Large intestine (tissue), 3 donors: ENCODE results near the gene VCL. TPM values are rescaled to one million over a fixed set of nuclear protein-coding genes. Genes with fewer than 3 reads are reported as not detected.
"Not testable (repeated sequence)": the region's sequence is repeated elsewhere in the genome, so short reads cannot be mapped to it uniquely, and the experiment has no call there.

Experiments
- DNase-seq, 2 donors: peaks; one replicate each; pipeline versions ENCODE4 v3.0.0 to v3.0.0-alpha.2; 2013
- H3K27ac ChIP-seq: one replicate; pipeline ENCODE4 v1.5.1; 2013; ENCODE audit warnings: low read length
- H3K27me3 ChIP-seq: 2 replicates; pipeline ENCODE4 v1.6.1; 2013; ENCODE audit warnings: low read length; ENCODE audit not compliant: control insufficient read depth, insufficient read depth
- H3K36me3 ChIP-seq: 2 replicates; pipeline ENCODE4 v1.6.1; 2013; ENCODE audit warnings: low read length; ENCODE audit not compliant: control insufficient read depth, insufficient read depth
- H3K4me1 ChIP-seq: one replicate; pipeline ENCODE4 v1.6.1; 2013; ENCODE audit warnings: low read length; ENCODE audit not compliant: control insufficient read depth, insufficient read depth
- H3K4me3 ChIP-seq: one replicate; pipeline ENCODE4 v1.5.1; 2013; ENCODE audit warnings: low read length
- H3K9me3 ChIP-seq: one replicate; pipeline ENCODE4 v1.6.1; 2013; ENCODE audit warnings: mild to moderate bottlenecking, low read depth, low read length, moderate library complexity; ENCODE audit not compliant: control insufficient read depth
- WGBS: methylation state at CpG from one replicate; pipeline ENCODE4 v1.1.5; 2013; ENCODE audit warnings: low lambda C conversion rate; ENCODE audit not compliant: insufficient coverage; 5-methylcytosine and 5-hydroxymethylcytosine counted together
- polyA plus RNA-seq: library from polyadenylated mRNA; unstranded; fragments of 120-200 nt; gene quantifications from one replicate; pipeline ENCODE4 v1.2.1, GENCODE V29; 2013

The VCL gene
- polyA plus RNA-seq, 1 donor, result 69.3 TPM

- no peaks in the 10 kb centered on the region for H3K4me1 ChIP-seq
- no peak for DNase-seq
- no peak overlapping the region for H3K4me3 ChIP-seq
- H3K27ac ChIP-seq, result no peak overlapping the region
- no peaks in the 10 kb centered on the region for H3K36me3 ChIP-seq
- no peaks in the 10 kb centered on the region for H3K27me3 ChIP-seq
- 100% methylated on average over 1 of the region's 3 CpGs for WGBS
- no peaks in the 10 kb centered on the region for H3K9me3 ChIP-seq
These were observed 6.6 kb upstream of the VCL start for GRCh38 chr10:73991203-73991883.

GRCh38 chr10:73991884-73992245, 6.1 kb upstream of the VCL start:
- Histone ChIP-seq H3K4me3 (no peak overlapping the region), H3K4me1 (no peaks in the 10 kb centered on the region), H3K27ac (no peak overlapping the region), H3K36me3 (no peaks in the 10 kb centered on the region), H3K27me3 (no peaks in the 10 kb centered on the region), H3K9me3 (no peaks in the 10 kb centered on the region)
- 80% methylated on average over 3 of the region's 6 CpGs for WGBS
- no peak for DNase-seq

GRCh38 chr10:73992899-73993788, 4.8 kb upstream of the VCL start:
- WGBS, result 63% methylated on average over 3 of the region's 6 CpGs
- DNase-seq, result no peak
- H3K27ac ChIP-seq, result no peak overlapping the region
- no peak overlapping the region for H3K4me3 ChIP-seq
- H3K27me3 ChIP-seq, result no peaks in the 10 kb centered on the region
- H3K4me1 ChIP-seq, result no peaks in the 10 kb centered on the region
- no peaks in the 10 kb centered on the region for H3K36me3 ChIP-seq
- no peaks in the 10 kb centered on the region for H3K9me3 ChIP-seq

- Histone ChIP-seq H3K27ac (no peak overlapping the region), H3K4me3 (no peak overlapping the region), H3K9me3 (no peaks in the 10 kb centered on the region), H3K4me1 (peaks cover 7% of the 10 kb centered on the region), H3K27me3 (no peaks in the 10 kb centered on the region), H3K36me3 (no peaks in the 10 kb centered on the region)
- no peak for DNase-seq
- 90% methylated on average over 2 of the region's 2 CpGs for WGBS
These were observed 2.9 kb upstream of the VCL start for GRCh38 chr10:73995035-73995358.

- Histone ChIP-seq H3K9me3 (no peaks in the 10 kb centered on the region), H3K36me3 (no peaks in the 10 kb centered on the region), H3K4me1 (peaks cover 21% of the 10 kb centered on the region), H3K27ac (peak overlapping the region; percentile 77), H3K27me3 (no peaks in the 10 kb centered on the region), H3K4me3 (peak overlapping the region; percentile 92)
- no CpG with 5 or more reads among the region's 11 CpGs for WGBS
- no peak for DNase-seq
These were observed 492 bp upstream of the VCL start for GRCh38 chr10:73997461-73997786.

- Histone ChIP-seq H3K36me3 (no peaks in the 10 kb centered on the region), H3K4me3 (peak overlapping the region; percentile 92), H3K27ac (peak overlapping the region; percentile 95), H3K9me3 (no peaks in the 10 kb centered on the region), H3K27me3 (no peaks in the 10 kb centered on the region), H3K4me1 (peaks cover 21% of the 10 kb centered on the region)
- WGBS, result no CpG with 5 or more reads among the region's 21 CpGs
- peak in 1 of 2 donors; percentile 56 for DNase-seq
These were observed 660 bp downstream of the VCL start for GRCh38 chr10:73998623-73998928.

- H3K4me1 ChIP-seq, result peaks cover 21% of the 10 kb centered on the region
- WGBS, result no CpG with 5 or more reads among the region's 14 CpGs
- DNase-seq, result peak; percentile 80 to 91
- H3K4me3 ChIP-seq, result peak overlapping the region; percentile 92
- no peaks in the 10 kb centered on the region for H3K27me3 ChIP-seq
- peak overlapping the region; percentile 95 for H3K27ac ChIP-seq
- no peaks in the 10 kb centered on the region for H3K9me3 ChIP-seq
- no peaks in the 10 kb centered on the region for H3K36me3 ChIP-seq
These were observed 1.2 kb downstream of the VCL start for GRCh38 chr10:73998929-73999691.

- peaks cover 21% of the 10 kb centered on the region for H3K4me1 ChIP-seq
- no CpG with 5 or more reads among the region's 1 CpG for whole genome bisulfite sequencing
These were observed 1.8 kb downstream of the VCL start for GRCh38 chr10:73999703-74000102.

GRCh38 chr10:74000244-74000643, 2.3 kb downstream of the VCL start:
- H3K4me3 ChIP-seq, H3K9me3 ChIP-seq, DNase-seq, H3K27me3 ChIP-seq, H3K36me3 ChIP-seq: not testable (repeated sequence)
- Histone ChIP-seq H3K4me1 (peaks cover 21% of the 10 kb centered on the region), H3K27ac (peak overlapping the region; percentile 95)
- WGBS, result 78% methylated on average over 3 of the region's 11 CpGs

More at GRCh38 chr10:73999703-74000102, 1.8 kb downstream of the VCL start:
- no peaks in the 10 kb centered on the region for H3K36me3 ChIP-seq
- no peaks in the 10 kb centered on the region for H3K27me3 ChIP-seq
- peak overlapping the region; percentile 92 for H3K4me3 ChIP-seq
- H3K27ac ChIP-seq, result peak overlapping the region; percentile 95
- no peaks in the 10 kb centered on the region for H3K9me3 ChIP-seq
- DNase-seq, result peak in 1 of 2 donors; percentile 50

GRCh38 chr10:74000892-74001669, 3.2 kb downstream of the VCL start:
- WGBS, result 50% methylated on average over 2 of the region's 7 CpGs
- Histone ChIP-seq H3K36me3 (no peaks in the 10 kb centered on the region), H3K27me3 (no peaks in the 10 kb centered on the region), H3K4me3 (no peak overlapping the region), H3K27ac (peak overlapping the region; percentile 95), H3K9me3 (no peaks in the 10 kb centered on the region), H3K4me1 (peaks cover 21% of the 10 kb centered on the region)
- peak in 1 of 2 donors; percentile 59 for DNase-seq
